ENCODE results near the gene ACE. TPM values are rescaled to one million over a fixed set of nuclear protein-coding genes. Genes with fewer than 3 reads are reported as not detected.

ACE gene
- total RNA-seq, 3 donors from 2014 or later: 0.10 to 0.32 (median 0.24) TPM

DNA sequence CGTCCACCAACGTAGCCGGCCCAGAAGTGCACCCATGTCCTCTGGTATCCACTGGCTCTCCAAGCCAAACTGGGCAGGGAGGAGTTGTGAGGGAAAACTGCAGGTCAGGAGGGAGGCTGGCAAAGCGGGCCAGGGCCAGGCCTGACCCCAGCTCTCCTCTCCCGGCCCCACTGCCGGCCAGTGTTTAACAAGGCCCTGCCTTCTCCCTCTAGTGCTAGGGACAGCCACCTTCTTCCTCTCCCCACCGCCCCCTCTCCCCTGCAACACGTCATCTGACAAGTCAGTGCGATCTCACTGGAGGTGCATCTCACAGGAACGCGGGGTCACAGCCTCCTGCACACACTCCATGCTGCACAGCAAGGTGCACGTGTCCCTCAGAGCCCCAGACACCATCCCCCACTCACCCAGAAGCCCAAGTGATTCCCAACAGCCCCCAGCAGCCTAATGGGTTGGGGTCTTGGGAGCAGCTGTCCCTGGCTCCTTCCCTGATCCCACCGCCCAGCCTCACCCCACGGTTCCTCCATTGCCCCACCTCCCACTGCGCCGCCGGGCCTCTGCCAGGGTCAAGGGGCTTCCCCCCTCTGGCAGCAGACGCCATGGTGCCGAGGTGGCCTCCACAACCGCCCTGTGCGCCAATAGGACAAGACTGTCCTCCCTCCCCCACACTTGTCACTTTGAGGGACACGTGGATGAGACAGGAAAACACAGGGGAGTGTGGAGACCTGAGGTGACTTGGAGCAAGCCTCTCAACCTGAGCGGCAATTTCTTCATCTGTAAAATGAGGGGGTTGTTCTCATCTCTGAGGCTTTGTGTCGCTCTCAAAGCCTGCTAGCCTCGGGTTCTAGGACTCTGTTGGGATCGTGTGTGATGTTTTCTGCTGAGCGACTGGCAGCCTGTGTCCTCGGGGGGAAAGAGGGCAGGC is 1.1 kb upstream of the ACE start:
- peaks cover 19% of the 10 kb centered on the region for H3K27me3 Mint-ChIP-seq (ENCODE audit: low read depth)
- DNase-seq: no peak

GRCh38 chr17:63476459-63476853 is 405 bp upstream of the ACE start:
- ATAC-seq: peak; percentile 20 to 39
- Mint-ChIP-seq H3K4me3 (peak overlapping the region; percentile 40), H3K4me1 (ENCODE audit: low read depth) (peaks cover 17% of the 10 kb centered on the region), H3K36me3 (ENCODE audit: insufficient read depth) (no peaks in the 10 kb centered on the region), H3K27me3 (ENCODE audit: low read depth) (peaks cover 19% of the 10 kb centered on the region), H3K9me3 (no peaks in the 10 kb centered on the region)
- no peak for DNase-seq

More for the DNA sequence above, 1.1 kb upstream of the ACE start:
- Mint-ChIP-seq H3K4me3 (peak overlapping the region; percentile 61), H3K36me3 (ENCODE audit: insufficient read depth) (no peaks in the 10 kb centered on the region), H3K4me1 (ENCODE audit: low read depth) (peaks cover 17% of the 10 kb centered on the region), H3K9me3 (no peaks in the 10 kb centered on the region)
- no peak for ATAC-seq

DNA sequence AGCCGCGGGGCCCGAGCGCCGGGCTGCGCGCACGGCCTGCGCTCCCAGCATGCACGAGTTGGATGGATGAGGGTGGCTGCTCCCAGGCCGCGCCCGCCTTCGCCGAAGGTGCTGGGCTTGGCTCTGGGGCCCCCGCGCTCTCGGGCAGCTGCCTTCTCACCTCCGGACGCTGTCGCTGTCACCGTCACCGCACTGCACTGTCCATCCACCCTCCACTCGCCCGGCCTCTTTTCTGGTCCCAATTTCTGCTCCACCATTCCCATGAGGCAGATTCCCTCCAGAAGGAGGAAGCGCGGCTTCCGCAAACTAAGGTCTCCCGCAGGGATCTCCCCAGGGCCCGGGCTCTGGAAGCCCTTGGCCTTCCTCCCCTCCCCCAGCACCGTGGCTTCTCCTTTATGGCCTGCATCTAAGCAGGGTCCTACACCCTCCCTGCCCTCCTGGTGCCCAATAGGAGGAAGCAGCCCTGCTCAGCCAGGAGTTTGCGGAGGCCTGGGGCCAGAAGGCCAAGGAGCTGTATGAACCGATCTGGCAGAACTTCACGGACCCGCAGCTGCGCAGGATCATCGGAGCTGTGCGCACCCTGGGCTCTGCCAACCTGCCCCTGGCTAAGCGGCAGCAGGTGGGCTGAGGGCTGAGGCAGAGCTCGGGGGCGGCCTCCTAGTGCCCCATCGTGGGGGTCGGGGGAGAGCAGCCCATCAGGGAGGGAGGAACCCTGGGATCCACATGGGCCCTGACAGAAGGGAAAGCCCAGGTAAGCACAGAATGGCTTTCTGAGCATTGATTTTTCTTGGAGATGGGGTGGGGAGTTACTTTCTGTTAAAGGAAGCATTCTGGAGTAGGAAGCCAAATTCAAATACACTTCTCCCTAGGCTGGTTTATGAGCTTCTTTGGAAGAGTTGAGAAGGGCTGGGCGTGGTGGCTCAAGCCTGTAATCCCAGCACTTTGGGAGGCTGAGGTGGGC is 899 bp downstream of the ACE start:
- Mint-ChIP-seq H3K36me3 (ENCODE audit: insufficient read depth) (no peaks in the 10 kb centered on the region), H3K9me3 (no peaks in the 10 kb centered on the region), H3K27me3 (ENCODE audit: low read depth) (peaks cover 19% of the 10 kb centered on the region), H3K4me3 (peak overlapping the region; percentile 79), H3K4me1 (ENCODE audit: low read depth) (peaks cover 17% of the 10 kb centered on the region)
- ATAC-seq (peak; percentile 9 to 28), DNase-seq (no peak)

GRCh38 chr17:63478814-63479494 is 2.1 kb downstream of the ACE start:
- H3K27me3 Mint-ChIP-seq (ENCODE audit: low read depth): peaks cover 19% of the 10 kb centered on the region
- ATAC-seq: peak; percentile 74 to 81
- H3K4me3 Mint-ChIP-seq: peak overlapping the region; percentile 39
- H3K4me1 Mint-ChIP-seq (ENCODE audit: low read depth): peaks cover 17% of the 10 kb centered on the region
- DNase-seq: peak; percentile 70
- H3K9me3 Mint-ChIP-seq: no peaks in the 10 kb centered on the region
- H3K36me3 Mint-ChIP-seq (ENCODE audit: insufficient read depth): no peaks in the 10 kb centered on the region

DNA sequence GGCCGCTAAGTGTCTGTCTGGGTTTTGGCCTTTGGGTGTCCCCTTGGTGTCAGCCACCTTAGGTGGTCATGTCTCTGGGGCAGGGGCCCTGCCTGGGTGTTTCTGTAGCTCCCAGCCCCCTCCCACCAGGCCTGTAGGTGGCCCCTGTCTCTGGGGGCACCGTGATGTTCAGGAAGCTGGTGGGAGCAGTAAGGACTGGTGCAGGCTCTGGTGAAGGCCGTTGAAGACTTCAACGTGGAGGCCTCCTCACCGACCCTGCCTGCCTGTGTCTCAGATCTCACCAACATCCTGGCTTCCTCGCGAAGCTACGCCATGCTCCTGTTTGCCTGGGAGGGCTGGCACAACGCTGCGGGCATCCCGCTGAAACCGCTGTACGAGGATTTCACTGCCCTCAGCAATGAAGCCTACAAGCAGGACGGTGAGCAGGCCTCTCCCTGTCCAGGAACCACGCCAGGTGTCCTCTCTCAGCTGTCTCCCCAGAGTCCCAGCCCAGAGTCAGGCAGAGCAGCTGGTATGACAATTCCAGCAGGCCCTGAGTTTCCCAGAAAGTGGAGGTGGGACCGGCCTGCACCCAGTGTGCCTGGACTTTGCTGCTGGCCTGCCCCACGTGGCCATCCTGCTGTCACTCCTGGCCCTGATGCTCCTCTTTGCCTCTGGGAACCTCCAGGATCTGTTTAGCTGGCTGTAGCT is 2.8 kb downstream of the ACE start:
- no peak overlapping the region for H3K4me3 Mint-ChIP-seq
- H3K27me3 Mint-ChIP-seq (ENCODE audit: low read depth): peaks cover 19% of the 10 kb centered on the region
- peaks cover 17% of the 10 kb centered on the region for H3K4me1 Mint-ChIP-seq (ENCODE audit: low read depth)
- H3K9me3 Mint-ChIP-seq: no peaks in the 10 kb centered on the region
- DNase-seq (no peak), ATAC-seq (no peak)
- H3K36me3 Mint-ChIP-seq (ENCODE audit: insufficient read depth): no peaks in the 10 kb centered on the region

DNA sequence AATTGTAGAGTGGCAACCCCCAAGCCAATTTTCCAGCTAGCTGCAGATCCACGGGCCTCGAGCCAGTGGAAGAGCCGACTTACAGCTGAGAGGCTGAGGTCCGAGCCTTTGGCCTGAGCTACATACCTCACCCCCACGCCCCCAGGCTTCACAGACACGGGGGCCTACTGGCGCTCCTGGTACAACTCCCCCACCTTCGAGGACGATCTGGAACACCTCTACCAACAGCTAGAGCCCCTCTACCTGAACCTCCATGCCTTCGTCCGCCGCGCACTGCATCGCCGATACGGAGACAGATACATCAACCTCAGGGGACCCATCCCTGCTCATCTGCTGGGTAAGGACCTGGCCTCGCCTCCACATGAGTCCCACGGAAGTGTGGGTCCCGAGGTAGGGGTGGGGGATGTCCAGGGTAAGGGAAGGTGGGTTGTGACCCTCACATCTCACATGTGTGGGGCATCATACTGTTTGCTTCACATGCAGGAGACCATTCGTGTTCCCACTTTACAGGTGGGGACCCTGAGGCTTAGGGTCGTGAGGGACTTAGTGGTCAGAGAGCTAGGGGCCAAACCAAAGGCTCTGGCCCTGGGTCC is 3.4 kb downstream of the ACE start:
- H3K4me3 Mint-ChIP-seq: no peak overlapping the region
- H3K4me1 Mint-ChIP-seq (ENCODE audit: low read depth): peaks cover 17% of the 10 kb centered on the region

GRCh38 chr17:63480826-63481487 is 4.1 kb downstream of the ACE start:
- Mint-ChIP-seq H3K27me3 (ENCODE audit: low read depth) (peaks cover 17% of the 10 kb centered on the region), H3K9me3 (no peaks in the 10 kb centered on the region), H3K36me3 (ENCODE audit: insufficient read depth) (no peaks in the 10 kb centered on the region), H3K4me3 (no peak overlapping the region), H3K4me1 (ENCODE audit: low read depth) (peaks cover 16% of the 10 kb centered on the region)
- DNase-seq (no peak), ATAC-seq (no peak)

More for the DNA sequence above, 3.4 kb downstream of the ACE start:
- DNase-seq: no peak
- no peaks in the 10 kb centered on the region for H3K36me3 Mint-ChIP-seq (ENCODE audit: insufficient read depth)
- no peaks in the 10 kb centered on the region for H3K9me3 Mint-ChIP-seq
- ATAC-seq: no peak
- H3K27me3 Mint-ChIP-seq (ENCODE audit: low read depth): peaks cover 19% of the 10 kb centered on the region

DNA sequence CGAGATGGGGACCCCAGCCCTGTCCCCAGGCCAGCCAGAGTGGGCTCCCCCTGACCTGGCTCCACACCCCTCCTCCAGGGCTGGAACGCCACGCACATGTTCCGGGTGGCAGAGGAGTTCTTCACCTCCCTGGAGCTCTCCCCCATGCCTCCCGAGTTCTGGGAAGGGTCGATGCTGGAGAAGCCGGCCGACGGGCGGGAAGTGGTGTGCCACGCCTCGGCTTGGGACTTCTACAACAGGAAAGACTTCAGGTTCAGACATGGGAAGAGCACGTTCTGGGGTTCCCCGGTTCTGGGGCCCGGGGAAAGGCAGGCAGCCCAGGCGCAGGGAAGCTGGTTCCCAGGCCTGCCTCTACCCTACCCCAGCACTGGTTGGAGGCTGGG is 4.6 kb downstream of the ACE start:
- DNase-seq (no peak), ATAC-seq (no peak)
- no peak overlapping the region for H3K4me3 Mint-ChIP-seq
- peaks cover 17% of the 10 kb centered on the region for H3K27me3 Mint-ChIP-seq (ENCODE audit: low read depth)
- H3K36me3 Mint-ChIP-seq (ENCODE audit: insufficient read depth): no peaks in the 10 kb centered on the region
- H3K9me3 Mint-ChIP-seq: no peaks in the 10 kb centered on the region
- H3K4me1 Mint-ChIP-seq (ENCODE audit: low read depth): peaks cover 16% of the 10 kb centered on the region

DNA sequence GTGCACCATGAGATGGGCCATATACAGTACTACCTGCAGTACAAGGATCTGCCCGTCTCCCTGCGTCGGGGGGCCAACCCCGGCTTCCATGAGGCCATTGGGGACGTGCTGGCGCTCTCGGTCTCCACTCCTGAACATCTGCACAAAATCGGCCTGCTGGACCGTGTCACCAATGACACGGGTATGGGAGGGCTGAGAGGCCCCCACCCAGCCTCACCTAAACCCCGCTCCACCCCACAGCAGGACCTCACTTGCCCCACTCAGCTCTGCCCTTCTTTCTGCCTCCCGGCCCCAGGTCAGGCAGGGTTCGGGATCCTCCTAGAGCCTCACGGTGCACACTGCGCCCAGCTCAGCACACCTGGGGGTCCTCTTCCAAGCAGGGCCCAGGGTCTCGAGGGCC is 5.6 kb downstream of the ACE start:
- Mint-ChIP-seq H3K36me3 (ENCODE audit: insufficient read depth) (no peaks in the 10 kb centered on the region), H3K4me1 (ENCODE audit: low read depth) (peaks cover 14% of the 10 kb centered on the region), H3K27me3 (ENCODE audit: low read depth) (peaks cover 15% of the 10 kb centered on the region), H3K4me3 (no peak overlapping the region), H3K9me3 (no peaks in the 10 kb centered on the region)
- no peak for DNase-seq
- no peak for ATAC-seq

DNA sequence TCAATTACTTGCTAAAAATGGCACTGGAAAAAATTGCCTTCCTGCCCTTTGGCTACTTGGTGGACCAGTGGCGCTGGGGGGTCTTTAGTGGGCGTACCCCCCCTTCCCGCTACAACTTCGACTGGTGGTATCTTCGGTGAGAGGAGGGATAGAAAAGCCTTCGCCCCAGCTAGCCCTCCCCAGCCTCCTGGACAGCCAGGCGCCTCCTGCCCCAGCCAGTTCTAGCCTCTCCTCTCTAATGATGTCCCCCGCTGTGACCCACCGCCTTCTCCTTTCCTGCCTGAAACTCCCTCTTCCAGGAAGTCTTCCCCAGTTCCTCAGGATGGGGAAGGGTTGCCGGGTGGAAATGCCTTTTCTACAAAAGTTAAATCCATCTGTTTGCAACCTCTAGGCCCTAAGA is 6.2 kb downstream of the ACE start:
- H3K27me3 Mint-ChIP-seq (ENCODE audit: low read depth): peaks cover 10% of the 10 kb centered on the region
- H3K9me3 Mint-ChIP-seq: no peaks in the 10 kb centered on the region
- H3K4me3 Mint-ChIP-seq: no peak overlapping the region
- DNase-seq (no peak), ATAC-seq (no peak)
- no peaks in the 10 kb centered on the region for H3K36me3 Mint-ChIP-seq (ENCODE audit: insufficient read depth)
- peaks cover 9% of the 10 kb centered on the region for H3K4me1 Mint-ChIP-seq (ENCODE audit: low read depth)

DNA sequence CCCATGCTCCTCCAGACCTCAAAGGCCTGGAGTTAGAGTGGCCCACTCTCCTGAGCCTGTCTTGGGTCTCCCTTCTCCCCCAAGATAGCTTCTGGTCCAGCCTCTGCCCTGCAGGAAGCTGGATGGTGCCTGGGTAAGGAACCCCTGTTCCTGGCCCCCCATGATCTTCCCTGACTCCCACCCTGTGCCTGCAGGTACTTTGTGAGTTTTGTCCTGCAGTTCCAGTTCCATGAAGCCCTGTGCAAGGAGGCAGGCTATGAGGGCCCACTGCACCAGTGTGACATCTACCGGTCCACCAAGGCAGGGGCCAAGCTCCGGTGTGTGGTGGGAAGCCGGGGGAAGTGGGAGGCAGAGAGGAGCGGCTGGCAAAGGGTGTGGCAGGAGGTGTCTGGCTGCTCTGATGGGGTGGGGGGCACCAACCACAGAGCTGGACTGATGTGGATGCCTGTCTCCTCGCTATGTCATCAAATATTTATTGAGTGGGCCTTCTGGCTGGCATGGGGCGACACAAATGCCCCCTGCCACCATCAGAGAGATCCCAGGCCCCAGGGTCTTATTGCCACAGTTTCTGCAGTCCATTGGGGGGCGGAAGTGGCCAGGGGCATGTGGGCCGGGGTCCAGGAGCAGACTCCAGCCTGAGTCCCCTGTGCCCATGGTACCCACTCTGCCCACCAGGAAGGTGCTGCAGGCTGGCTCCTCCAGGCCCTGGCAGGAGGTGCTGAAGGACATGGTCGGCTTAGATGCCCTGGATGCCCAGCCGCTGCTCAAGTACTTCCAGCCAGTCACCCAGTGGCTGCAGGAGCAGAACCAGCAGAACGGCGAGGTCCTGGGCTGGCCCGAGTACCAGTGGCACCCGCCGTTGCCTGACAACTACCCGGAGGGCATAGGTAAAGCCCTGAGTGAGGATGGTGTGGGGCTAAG is 7.1 kb downstream of the ACE start:
- Mint-ChIP-seq H3K9me3 (no peaks in the 10 kb centered on the region), H3K36me3 (ENCODE audit: insufficient read depth) (no peaks in the 10 kb centered on the region), H3K4me1 (ENCODE audit: low read depth) (peaks cover 3% of the 10 kb centered on the region), H3K4me3 (no peak overlapping the region), H3K27me3 (ENCODE audit: low read depth) (peaks cover 6% of the 10 kb centered on the region)
- no peak for ATAC-seq
- no peak for DNase-seq

DNA sequence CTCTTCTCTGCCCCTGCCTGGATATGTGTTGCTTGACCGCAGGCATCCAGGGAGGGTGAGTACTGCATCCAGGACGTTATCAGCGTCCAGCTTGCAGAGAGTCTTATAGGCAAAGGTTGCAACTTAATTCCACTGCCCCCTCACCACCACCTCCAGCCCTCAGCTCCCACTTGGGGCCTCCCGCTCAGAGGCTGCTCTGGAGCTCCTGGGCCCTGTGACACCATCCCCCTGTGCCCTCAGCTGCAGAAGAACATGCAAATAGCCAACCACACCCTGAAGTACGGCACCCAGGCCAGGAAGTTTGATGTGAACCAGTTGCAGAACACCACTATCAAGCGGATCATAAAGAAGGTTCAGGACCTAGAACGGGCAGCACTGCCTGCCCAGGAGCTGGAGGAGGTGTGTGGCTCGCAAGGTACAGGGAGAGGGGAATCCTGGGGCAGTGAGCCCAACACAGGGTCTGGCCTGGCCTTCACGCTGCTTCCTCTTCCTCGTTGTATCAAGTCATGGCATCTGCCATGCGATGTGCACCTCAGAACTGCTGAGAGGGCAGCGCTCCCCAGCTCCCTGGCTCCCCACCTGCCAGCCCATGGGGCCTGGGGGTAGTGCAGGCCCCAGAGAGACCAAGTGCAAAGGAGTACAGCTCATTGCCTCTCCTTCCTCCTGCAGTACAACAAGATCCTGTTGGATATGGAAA is 9.6 kb downstream of the ACE start:
- DNase-seq (no peak), ATAC-seq (no peak)
- Mint-ChIP-seq H3K27me3 (ENCODE audit: low read depth) (no peaks in the 10 kb centered on the region), H3K9me3 (no peaks in the 10 kb centered on the region), H3K36me3 (ENCODE audit: insufficient read depth) (no peaks in the 10 kb centered on the region), H3K4me3 (no peak overlapping the region), H3K4me1 (ENCODE audit: low read depth) (no peaks in the 10 kb centered on the region)
